Epithelial cell of esophagus (primary cell): ENCODE data around the gene ADAM19.

Experiments used
- DNase-seq: peaks from one replicate; pipeline ENCODE4 v3.0.0; 2010; ENCODE audit warnings: low read depth
- H3K4me3 ChIP-seq: 2 replicates; pipeline ENCODE4 v1.5.1; 2011; ENCODE audit warnings: mild to moderate bottlenecking, low read length, control low read depth
- CTCF ChIP-seq: IDR thresholded peaks from 2 replicates; pipeline ENCODE4 v1.5.1; 2011; ENCODE audit warnings: low read depth, mild to moderate bottlenecking, low read length, control low read depth, inconsistent platforms; ENCODE audit not compliant: insufficient read depth; ENCODE audit errors: missing control alignments

ADAM19 gene

GRCh38 chr5:157538311-157538710 lies 37.3 kb downstream of the ADAM19 start:
- no peak overlapping the region for H3K4me3 ChIP-seq
- no peak for DNase-seq

DNA sequence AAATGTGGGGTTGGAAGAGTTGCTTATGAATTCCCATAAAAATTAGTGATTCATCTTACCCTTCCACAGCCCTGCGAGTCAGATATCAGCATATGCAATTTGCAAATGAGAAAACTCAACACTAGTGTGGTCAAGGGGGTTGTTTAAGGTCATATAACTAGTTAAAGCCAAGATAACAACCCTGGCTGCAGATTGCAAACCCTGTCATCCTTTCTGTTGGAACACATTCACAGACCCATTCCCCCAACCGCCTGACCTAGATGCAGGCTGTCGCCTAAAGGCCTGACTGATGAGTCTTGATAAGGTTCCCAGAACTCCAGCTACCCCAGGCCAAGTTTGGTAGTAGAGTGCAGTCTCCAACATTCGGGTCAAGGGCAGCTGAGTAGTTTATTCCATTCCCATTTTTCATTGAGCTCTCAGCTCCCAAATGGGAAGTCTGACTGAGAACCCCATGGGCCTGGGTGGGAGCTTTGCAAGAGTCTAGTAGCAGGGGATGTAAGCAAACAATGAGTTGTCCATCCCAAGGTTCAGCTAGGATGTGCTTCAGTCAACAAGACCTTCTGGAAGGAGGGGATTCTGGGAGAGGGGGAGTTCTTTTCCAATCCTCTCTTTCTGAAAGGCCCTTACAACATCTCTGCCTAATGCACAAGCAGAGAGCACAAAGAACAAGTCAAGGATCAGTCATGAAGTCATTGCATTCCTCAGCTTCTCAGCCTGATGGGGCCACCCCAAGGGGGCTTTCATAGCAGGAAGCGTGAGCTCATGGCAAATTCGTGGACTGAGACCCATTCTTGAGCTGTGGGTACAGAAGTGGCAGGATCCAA lies 40.3 kb downstream of the ADAM19 start:
- no peak overlapping the region for H3K4me3 ChIP-seq
- DNase-seq, result no peak
- TF ChIP-seq CTCF, result no peak

More at GRCh38 chr5:157538311-157538710, 37.3 kb downstream of the ADAM19 start:
- TF ChIP-seq CTCF, result no peak

DNA sequence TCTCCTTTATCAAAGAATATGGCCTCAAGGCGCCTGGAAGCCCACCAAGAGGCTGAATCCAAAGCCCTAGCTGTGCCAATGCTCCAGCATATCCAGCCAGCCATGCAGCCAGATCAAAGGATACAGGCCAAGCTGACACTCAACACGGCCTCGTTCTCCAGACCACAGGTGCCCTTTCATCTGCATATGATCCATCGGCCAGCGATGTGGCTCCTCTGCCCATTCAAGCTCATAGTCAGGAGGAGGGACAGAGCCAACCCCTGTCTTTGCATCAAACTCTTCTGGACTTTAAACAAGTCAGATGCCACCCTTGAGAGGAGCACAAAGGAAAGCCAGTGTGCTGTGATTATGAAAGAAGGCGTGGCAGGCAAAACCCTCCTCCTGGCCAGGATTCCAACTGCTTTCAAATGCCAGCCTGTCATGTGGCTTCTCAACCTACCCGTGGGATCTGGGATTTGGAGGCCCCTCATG lies 42.5 kb downstream of the ADAM19 start:
- peak; percentile 34 for DNase-seq
- H3K4me3 ChIP-seq, result no peak overlapping the region
- TF ChIP-seq CTCF, result no peak

- TF ChIP-seq CTCF, result no peak
- no peak overlapping the region for H3K4me3 ChIP-seq
- no peak for DNase-seq
These were observed 43.6 kb downstream of the ADAM19 start for GRCh38 chr5:157532022-157532421.

GRCh38 chr5:157530226-157530972 lies 45.2 kb downstream of the ADAM19 start:
- no peak overlapping the region for H3K4me3 ChIP-seq
- no peak for DNase-seq
- TF ChIP-seq CTCF, result no peak

DNA sequence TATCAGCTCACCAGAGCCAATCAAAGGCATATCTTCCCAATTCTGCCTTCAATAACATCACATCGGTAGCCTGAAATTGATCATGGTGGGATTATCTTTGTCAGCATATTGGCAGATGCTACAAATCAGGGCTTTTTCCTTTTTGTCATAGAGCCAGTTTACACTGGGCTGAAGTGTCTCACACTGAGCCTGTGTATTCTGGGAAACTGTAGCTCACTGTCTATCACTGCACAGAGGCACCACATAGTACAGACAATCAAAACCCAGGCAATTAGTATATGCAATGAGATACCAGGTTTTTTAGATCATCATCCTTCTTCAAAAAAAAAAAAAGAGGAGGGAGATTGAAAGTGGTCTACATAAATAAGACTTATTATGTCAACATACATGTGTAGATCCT lies 46.6 kb downstream of the ADAM19 start:
- no peak overlapping the region for H3K4me3 ChIP-seq
- TF ChIP-seq CTCF, result no peak
- no peak for DNase-seq
